AG09309 (cell line): ENCODE measurements around the gene MPZ.

Source experiments
- DNase-seq: peaks from one replicate; pipeline ENCODE4 v3.0.0-alpha.2; 2010; ENCODE audit warnings: low read depth
- H3K4me3 ChIP-seq: 2 replicates; pipeline ENCODE4 v1.5.1; 2011; ENCODE audit warnings: mild to moderate bottlenecking, low read depth, low read length, moderate library complexity; ENCODE audit not compliant: control insufficient read depth
- TF ChIP-seq, protein P1 (sequence below): IDR thresholded peaks from 2 replicates; pipeline ENCODE4 v1.5.1; 2011; ENCODE audit warnings: mild to moderate bottlenecking, low read depth, low read length, inconsistent platforms; ENCODE audit not compliant: insufficient read depth, control insufficient read depth; ENCODE audit errors: missing control alignments

Gene MPZ

DNA sequence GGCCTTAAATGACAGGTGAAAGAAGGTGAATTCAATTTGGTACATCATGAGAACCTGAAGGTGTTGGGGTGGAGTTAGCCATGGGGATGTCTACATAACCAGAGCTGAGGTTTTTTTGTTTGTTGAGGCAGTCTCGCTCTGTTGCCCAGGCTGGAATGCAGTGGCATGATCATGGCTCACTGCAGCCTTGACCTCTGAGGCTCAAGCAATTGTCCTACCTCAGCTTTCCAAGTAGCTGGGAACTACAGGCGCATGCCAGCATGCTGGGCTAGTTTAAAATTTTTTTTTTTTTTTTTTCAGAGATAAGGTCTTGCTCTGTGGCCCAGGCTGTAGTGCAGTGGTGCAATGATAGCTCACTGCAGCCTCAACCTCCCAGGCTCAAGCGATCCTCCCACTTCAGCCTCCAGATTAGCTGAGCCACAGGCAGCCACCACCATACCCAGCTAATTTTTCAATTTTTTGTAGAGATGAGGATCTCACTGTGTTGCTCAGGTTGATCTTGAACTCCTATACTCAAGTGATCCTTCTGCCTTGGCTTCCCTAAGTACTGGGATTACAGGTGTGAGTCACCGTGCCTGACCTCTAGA is 1.9 kb upstream of the MPZ start:
- no peak overlapping the region for H3K4me3 ChIP-seq
- no peak for DNase-seq
- TF ChIP-seq, protein P1, sequence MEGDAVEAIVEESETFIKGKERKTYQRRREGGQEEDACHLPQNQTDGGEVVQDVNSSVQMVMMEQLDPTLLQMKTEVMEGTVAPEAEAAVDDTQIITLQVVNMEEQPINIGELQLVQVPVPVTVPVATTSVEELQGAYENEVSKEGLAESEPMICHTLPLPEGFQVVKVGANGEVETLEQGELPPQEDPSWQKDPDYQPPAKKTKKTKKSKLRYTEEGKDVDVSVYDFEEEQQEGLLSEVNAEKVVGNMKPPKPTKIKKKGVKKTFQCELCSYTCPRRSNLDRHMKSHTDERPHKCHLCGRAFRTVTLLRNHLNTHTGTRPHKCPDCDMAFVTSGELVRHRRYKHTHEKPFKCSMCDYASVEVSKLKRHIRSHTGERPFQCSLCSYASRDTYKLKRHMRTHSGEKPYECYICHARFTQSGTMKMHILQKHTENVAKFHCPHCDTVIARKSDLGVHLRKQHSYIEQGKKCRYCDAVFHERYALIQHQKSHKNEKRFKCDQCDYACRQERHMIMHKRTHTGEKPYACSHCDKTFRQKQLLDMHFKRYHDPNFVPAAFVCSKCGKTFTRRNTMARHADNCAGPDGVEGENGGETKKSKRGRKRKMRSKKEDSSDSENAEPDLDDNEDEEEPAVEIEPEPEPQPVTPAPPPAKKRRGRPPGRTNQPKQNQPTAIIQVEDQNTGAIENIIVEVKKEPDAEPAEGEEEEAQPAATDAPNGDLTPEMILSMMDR = no peak

DNA sequence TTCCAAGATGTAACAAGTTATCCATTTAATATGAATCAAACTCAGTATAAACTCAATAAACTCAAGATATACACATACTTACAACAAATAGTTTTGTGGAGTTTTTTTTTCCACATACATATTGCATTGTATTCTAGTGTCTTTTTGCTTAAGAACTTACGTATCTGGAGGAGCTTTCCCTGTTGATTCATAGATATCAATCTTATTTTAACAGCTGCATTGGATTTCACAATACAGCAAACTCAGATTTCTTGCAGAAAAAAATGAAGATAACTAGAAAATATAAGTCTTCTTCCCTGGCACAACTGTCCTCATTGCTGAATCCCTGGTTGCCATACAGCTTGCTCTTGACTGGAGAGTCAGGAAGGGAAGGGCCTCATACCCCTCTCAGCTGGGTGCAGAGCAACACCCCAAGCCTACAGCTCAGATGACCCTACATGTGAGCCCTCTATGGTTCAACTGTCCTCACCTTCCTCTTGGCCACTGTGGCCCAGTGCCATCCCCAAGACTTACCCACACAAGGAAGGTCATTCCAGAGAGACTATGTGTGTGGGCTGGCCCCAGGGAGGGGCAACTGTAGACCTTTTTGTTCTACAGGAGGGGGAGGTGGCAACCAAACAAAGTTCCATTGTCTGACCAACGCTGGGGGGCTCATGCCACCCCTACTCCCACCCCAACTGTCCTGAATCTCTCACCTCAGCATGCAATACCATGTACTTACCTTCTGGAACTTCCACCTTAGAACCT is 1.7 kb downstream of the MPZ start:
- no peak overlapping the region for H3K4me3 ChIP-seq
- TF ChIP-seq, protein P1 = no peak

DNA sequence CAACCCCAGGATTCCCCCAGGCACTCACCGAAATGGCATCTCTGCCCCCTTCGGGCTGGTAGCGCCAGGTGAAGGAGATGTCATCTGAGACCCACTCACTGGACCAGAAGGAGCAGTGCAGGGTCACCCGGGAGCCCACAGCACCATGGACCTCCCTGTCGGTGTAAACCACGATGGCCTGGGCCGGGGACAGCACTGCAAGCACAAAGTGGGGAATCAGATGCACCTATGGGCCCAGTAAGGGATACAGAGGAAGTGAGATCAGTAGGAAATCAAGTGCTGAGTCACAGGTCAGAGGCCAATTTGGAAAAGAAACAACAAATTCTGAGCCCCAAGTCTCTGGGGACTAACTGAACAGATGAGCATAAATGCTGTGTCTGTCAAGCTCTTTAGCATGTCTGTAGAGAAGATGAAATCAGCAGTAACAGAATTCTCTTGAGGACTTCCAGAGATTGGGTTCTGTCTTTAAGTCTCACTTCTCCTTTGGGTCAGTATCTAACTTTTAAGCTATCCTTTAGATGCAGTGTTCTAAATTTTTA is 2.5 kb downstream of the MPZ start:
- no peak overlapping the region for H3K4me3 ChIP-seq
- TF ChIP-seq, protein P1 = no peak
- DNase-seq = no peak

More for the DNA sequence above, 1.7 kb downstream of the MPZ start:
- DNase-seq = no peak

DNA sequence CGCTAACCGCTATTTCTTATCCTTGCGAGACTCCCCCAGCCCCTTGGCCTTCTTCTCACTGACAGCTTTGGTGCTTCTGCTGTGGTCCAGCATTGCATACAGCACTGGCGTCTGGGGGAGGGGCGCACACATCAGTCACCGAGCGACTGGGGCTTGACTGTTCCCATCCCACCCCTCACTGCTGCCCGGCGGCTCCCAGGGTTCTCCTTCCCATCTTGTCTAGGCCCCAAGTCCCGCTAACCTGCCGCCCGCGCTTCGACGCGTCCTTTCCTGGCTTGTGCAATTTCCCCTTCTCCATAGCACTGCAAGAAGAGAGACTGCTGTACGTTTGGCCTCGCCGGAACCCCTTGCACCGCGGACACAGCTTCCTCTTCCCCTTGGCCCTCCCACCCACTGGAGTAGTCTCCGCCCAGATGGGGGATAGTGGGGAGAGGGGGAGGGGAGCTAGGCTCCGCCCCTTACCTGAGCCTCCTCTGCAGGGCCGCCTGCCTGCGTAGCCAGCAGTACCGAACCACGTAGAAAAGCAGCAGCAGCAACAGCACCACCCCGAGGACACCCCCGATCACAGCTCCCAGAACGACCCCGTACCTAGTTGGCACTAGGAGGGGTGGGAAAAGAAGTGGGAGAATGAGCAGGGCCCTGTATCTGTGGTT is 3.8 kb downstream of the MPZ start:
- H3K4me3 ChIP-seq = peak overlapping the region; percentile 62
- TF ChIP-seq, protein P1 = no peak
- no peak for DNase-seq

DNA sequence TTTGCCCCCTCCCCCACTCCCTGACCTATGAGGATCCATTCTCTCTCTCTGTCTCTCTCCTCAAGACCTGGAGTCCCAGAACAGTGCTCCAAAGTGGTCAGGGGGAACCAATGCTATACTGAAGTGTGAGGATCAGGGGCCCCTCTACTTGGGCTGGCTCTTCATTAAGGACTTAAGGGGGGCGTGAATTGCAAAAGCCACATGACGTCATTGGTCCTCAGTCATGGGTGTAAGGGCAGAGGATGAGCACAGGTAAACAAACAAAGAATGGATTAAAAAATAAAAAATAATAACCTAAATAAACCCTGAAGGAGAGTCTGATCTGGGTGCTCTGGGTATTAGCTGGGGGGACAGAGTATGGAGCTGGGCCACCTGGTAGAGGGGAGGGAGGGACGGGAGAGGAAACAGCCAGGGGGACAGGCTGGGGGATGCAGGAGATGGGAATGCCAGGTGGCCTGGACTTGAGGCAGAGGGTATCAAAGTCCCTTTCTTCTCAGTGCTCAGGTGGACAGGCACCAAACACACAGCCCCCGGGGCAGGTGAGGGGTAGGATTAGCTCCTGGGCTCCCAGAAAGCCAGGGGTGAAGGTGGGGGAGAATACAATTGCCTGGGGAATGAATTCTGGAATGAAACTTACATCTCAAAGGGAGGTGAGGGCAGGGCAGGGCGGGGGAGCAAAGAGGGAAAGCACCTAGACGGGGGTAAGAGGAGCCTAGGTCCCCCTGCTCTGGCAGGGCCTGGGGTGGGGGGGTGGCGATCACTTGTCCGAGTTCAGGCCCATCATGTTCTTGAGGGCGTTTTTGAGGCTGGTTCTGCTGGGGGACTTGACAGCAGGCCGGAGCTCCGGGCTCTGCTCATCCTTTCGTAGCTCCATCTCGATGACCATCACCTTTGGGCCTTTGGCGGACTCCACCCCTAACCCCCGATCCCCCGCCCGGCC is 4.6 kb downstream of the MPZ start:
- no peak for DNase-seq
- peak overlapping the region; percentile 62 for H3K4me3 ChIP-seq
- TF ChIP-seq, protein P1 = no peak

DNA sequence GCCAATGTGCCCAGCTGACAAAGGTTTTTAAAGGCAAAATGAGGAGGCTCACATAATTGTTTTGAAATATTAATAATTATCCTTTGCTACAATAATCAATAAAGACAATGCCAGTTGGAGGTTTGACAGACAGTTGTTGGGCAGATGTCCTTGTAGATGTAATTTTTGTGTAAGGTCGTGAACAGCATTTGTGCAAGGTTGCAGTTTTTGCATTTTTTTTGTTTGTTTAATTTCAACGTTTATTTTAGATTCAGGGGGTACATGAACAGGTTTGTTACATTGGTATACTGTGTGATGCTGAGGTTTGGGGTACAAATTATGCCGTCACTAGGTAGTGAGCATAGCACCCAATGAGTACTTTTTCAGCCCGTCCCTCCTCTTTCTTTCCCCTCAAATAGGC is 9.3 kb downstream of the MPZ start:
- no peak overlapping the region for H3K4me3 ChIP-seq
- TF ChIP-seq, protein P1 = no peak

More for the DNA sequence above, 9.3 kb downstream of the MPZ start:
- DNase-seq = no peak
